ENCODE measurements around the gene SIKE1. TPM values are rescaled to one million over a fixed set of nuclear protein-coding genes. Genes with fewer than 3 reads are reported as not detected.
A peak's percentile ranks its signal among the peaks of the same experiment; 100 is the strongest.

SIKE1 gene
- total RNA-seq, 1 donor from 2014 or later, result 60.0 TPM

DNA sequence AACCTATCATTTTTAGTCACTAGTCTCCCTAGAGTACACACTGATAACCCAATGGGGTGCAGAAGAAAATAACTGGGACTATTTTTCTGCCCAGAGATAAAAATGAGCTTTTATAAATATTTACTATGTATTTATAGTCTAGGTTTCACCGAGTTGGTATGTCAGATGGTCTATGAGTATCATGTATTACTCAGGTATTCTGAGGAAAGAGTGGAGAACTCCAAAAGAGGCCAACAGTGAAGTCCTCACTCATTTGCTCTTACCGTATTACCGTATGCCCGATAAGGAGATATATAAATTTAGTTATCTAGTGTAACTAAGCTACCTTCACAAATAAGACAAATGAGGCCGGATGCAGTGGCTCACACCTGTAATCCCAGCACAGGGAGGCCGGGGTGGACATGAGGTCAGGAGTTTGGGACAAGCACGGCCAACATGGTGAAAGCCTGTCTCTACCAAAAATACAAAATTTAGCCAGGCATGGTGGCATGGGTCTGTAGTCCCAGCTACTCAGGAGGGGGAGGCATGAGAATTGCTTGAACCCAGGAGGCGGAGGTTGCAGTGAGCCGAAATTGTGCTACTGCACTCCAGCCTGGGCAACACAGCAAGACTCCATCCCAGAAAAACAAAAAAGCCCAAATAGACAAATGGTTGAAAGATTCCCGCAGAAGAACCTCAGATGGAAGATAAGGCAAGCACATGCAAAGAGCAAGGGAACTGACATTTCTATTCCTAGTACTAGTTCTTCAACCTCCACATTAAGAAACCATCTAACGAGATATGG, 38.3 kb downstream of the SIKE1 start:
- TF ChIP-seq, protein P1, sequence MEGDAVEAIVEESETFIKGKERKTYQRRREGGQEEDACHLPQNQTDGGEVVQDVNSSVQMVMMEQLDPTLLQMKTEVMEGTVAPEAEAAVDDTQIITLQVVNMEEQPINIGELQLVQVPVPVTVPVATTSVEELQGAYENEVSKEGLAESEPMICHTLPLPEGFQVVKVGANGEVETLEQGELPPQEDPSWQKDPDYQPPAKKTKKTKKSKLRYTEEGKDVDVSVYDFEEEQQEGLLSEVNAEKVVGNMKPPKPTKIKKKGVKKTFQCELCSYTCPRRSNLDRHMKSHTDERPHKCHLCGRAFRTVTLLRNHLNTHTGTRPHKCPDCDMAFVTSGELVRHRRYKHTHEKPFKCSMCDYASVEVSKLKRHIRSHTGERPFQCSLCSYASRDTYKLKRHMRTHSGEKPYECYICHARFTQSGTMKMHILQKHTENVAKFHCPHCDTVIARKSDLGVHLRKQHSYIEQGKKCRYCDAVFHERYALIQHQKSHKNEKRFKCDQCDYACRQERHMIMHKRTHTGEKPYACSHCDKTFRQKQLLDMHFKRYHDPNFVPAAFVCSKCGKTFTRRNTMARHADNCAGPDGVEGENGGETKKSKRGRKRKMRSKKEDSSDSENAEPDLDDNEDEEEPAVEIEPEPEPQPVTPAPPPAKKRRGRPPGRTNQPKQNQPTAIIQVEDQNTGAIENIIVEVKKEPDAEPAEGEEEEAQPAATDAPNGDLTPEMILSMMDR (IDR thresholded peaks at IDR 0.05; ENCODE audit: unreplicated experiment), result no peak
- peaks cover 42% of the 10 kb centered on the region for H3K36me3 Mint-ChIP-seq (ENCODE audit: insufficient read depth)
- no peaks in the 10 kb centered on the region for H3K9me3 Mint-ChIP-seq (ENCODE audit: low read depth)
- no peak overlapping the region for H3K4me3 Mint-ChIP-seq (ENCODE audit: low read depth)
- no peak overlapping the region for H3K27ac Mint-ChIP-seq
- no peaks in the 10 kb centered on the region for H3K27me3 Mint-ChIP-seq
- H3K4me1 Mint-ChIP-seq (ENCODE audit: low read depth), result peaks cover 5% of the 10 kb centered on the region
- DNase-seq (ENCODE audit: low spot score, unreplicated experiment), result no peak

DNA sequence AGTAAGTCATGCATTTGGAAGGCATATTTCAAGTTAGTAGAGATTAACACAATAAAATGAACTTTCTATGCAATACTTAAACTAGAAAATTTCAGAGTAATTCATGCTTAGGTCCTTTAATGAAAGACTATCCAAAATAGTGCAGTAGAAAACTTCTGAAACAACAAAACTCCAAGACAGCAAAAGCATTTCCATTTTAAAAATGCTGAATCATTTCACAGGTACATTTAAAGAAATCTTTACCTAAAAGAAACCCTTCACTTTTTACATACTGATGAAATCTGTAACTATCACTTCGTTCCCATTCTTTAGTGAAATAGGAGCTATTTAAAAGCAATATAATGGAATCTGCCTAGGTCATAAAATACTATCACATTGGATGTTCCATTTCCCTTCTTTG, 40.2 kb downstream of the SIKE1 start:
- TF ChIP-seq, protein P1 (IDR thresholded peaks at IDR 0.05; ENCODE audit: unreplicated experiment), result no peak
- Mint-ChIP-seq H3K4me3 (ENCODE audit: low read depth) (no peak overlapping the region), H3K9me3 (ENCODE audit: low read depth) (no peaks in the 10 kb centered on the region), H3K36me3 (ENCODE audit: insufficient read depth) (peaks cover 42% of the 10 kb centered on the region), H3K4me1 (ENCODE audit: low read depth) (peaks cover 3% of the 10 kb centered on the region), H3K27me3 (no peaks in the 10 kb centered on the region), H3K27ac (no peak overlapping the region)
- DNase-seq (ENCODE audit: low spot score, unreplicated experiment), result no peak

DNA sequence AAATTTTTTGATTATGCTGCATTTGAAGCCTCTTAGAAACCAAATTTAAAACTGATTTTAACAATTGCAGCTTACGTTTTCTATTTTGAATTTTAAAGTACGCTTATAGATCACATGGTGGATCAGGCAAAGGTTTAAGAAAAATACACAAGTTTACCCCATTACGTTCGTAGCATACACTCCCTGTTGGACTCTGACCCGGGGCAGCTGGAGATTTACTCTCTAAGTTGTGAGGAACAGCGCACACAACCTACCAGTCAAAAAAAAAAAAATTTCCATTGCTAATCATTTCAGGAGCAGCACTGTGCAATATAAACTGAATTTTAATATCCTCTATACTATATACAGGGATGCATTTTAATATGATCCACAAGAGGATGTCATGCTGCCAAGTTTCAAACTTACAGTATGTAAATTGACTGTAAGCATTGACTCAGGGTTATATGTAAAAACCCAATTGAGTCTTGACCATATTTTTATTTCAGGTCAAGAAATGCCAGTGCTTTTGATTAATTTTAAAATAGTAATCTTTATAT, 43.1 kb downstream of the SIKE1 start:
- no peaks in the 10 kb centered on the region for H3K9me3 Mint-ChIP-seq (ENCODE audit: low read depth)
- no peak for DNase-seq (ENCODE audit: low spot score, unreplicated experiment)
- H3K27ac Mint-ChIP-seq, result no peak overlapping the region
- H3K27me3 Mint-ChIP-seq, result no peaks in the 10 kb centered on the region
- H3K36me3 Mint-ChIP-seq (ENCODE audit: insufficient read depth), result peaks cover 48% of the 10 kb centered on the region
- TF ChIP-seq, protein P1 (IDR thresholded peaks at IDR 0.05; ENCODE audit: unreplicated experiment), result no peak
- no peak overlapping the region for H3K4me3 Mint-ChIP-seq (ENCODE audit: low read depth)
- H3K4me1 Mint-ChIP-seq (ENCODE audit: low read depth), result peaks cover 1% of the 10 kb centered on the region

DNA sequence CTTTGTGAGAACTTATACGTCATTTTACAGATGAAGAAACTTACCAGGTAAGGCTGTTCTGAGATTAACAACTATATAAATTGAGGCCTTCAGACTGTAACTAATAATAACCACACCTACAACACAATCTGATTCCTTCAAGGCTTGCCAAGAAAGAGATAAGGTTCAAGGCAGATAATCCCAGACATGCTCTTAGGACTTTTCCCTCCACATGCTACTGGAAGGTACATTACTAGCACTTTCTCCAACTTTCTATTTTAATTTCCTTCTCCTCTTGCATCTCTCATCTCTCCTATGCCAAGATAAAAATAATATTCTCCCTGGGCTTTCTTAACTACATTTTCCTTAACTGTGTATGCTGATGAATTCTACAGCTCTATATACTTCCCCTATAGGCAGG, 45.0 kb downstream of the SIKE1 start:
- TF ChIP-seq, protein P1 (IDR thresholded peaks at IDR 0.05; ENCODE audit: unreplicated experiment), result no peak
- no peak overlapping the region for H3K4me3 Mint-ChIP-seq (ENCODE audit: low read depth)
- H3K4me1 Mint-ChIP-seq (ENCODE audit: low read depth), result no peaks in the 10 kb centered on the region
- peaks cover 53% of the 10 kb centered on the region for H3K36me3 Mint-ChIP-seq (ENCODE audit: insufficient read depth)
- H3K27ac Mint-ChIP-seq, result peak overlapping the region; percentile 2
- no peaks in the 10 kb centered on the region for H3K9me3 Mint-ChIP-seq (ENCODE audit: low read depth)
- no peaks in the 10 kb centered on the region for H3K27me3 Mint-ChIP-seq
- no peak for DNase-seq (ENCODE audit: low spot score, unreplicated experiment)

DNA sequence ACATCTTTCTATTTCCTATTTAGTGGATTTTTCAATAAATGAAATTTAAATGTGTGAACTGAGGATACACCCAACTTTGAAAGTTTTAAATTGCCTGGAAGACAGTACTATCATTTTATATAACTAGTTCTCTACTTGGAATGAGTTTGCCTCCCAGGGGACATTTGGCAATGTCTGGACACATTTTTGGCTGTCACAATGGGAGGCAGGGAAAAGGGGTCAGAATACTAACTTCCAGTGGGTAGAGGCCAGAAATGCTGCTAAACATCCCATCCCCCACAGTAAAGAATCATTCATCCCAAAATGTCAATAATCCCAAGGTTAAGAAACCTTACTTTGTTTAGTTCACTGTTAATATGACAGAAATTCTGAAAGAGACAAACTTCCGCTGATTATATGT, 50.7 kb downstream of the SIKE1 start:
- H3K9me3 Mint-ChIP-seq (ENCODE audit: low read depth), result no peaks in the 10 kb centered on the region
- peaks cover 46% of the 10 kb centered on the region for H3K36me3 Mint-ChIP-seq (ENCODE audit: insufficient read depth)
- no peak for DNase-seq (ENCODE audit: low spot score, unreplicated experiment)

More for the DNA sequence above, 50.7 kb downstream of the SIKE1 start:
- H3K27ac Mint-ChIP-seq, result no peak overlapping the region
- H3K27me3 Mint-ChIP-seq, result no peaks in the 10 kb centered on the region
- TF ChIP-seq, protein P1 (IDR thresholded peaks at IDR 0.05; ENCODE audit: unreplicated experiment), result no peak
- no peak overlapping the region for H3K4me3 Mint-ChIP-seq (ENCODE audit: low read depth)
- no peaks in the 10 kb centered on the region for H3K4me1 Mint-ChIP-seq (ENCODE audit: low read depth)
